Melanocyte of skin (primary cell): Measurements from ENCODE around the gene GPD2. TPM values are rescaled to one million over a fixed set of nuclear protein-coding genes. Genes with fewer than 3 reads are reported as not detected.

ENCODE experiments used
- total RNA-seq, 2 donors: library from RNA; depleted of rRNA; stranded (reverse); fragments of >200 nt; gene quantifications; 2 replicates each; pipeline ENCODE4 v1.2.3, GENCODE V29; 2012

GPD2 gene
- total RNA-seq, result 100 to 1,000 TPM; 131 to 165 TPM

DNA sequence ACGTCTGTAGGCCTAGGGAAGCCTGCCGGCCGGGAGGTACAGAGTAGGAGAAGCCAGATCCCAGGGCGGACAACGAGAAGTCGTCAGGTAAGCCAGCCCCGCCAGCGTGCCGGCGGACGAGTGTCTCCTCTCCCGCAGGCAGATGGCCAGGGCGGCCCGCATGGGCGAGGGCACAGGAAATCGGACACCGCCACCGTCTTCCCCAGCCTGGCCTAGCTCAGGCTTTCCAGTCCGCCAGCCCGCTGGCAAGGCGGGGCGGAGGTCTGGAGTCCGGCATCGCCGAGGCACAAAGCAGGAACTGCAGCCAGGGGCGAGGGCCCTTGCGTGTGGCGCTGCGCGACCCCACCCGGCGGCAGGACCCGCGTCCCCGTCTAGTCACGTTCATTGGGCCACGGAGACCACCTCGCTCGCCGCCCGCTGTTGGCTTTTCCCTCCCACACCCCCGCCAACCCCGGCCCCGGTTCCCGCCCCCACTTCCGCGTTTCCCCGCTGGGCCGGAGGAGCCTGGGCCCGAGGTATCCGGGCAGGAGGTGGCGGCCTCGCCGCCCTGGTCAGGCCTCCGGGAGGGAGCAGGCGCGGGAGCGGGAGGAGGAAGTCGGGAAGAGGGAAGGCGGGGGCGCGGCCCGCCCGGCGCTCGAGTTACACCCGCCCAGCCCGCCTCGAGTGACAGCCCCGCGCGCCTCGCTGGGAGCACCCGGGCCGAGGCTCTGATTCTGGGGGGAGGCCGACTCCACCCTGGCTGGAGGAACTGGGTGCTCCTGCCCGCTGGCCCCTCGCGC, at the start of gene GPD2:
GPD2 (plus strand) TSS at position 662 of the 779 bp plus-strand sequence. CDS start 39,727 bp downstream, outside the sequence.

Other genes starting within 250 kb of the GPD2 start
- gene NR4A2, start 103.7 kb upstream of the GPD2 start, total RNA-seq, result 1 to 10 TPM; 2.7 to 2.8 TPM